ENCODE data around the gene PTTG2.

GRCh38 chr4:37960679-37961450 is 667 bp downstream of the PTTG2 start:
- no peak for TF ChIP-seq EGR1 (IDR thresholded peaks at IDR 0.05)
- TF ChIP-seq MAX (IDR thresholded peaks at IDR 0.05): no peak
- no peak for TF ChIP-seq EP300 (IDR thresholded peaks at IDR 0.05; ENCODE audit: borderline replicate concordance)
- TF ChIP-seq, protein P1, sequence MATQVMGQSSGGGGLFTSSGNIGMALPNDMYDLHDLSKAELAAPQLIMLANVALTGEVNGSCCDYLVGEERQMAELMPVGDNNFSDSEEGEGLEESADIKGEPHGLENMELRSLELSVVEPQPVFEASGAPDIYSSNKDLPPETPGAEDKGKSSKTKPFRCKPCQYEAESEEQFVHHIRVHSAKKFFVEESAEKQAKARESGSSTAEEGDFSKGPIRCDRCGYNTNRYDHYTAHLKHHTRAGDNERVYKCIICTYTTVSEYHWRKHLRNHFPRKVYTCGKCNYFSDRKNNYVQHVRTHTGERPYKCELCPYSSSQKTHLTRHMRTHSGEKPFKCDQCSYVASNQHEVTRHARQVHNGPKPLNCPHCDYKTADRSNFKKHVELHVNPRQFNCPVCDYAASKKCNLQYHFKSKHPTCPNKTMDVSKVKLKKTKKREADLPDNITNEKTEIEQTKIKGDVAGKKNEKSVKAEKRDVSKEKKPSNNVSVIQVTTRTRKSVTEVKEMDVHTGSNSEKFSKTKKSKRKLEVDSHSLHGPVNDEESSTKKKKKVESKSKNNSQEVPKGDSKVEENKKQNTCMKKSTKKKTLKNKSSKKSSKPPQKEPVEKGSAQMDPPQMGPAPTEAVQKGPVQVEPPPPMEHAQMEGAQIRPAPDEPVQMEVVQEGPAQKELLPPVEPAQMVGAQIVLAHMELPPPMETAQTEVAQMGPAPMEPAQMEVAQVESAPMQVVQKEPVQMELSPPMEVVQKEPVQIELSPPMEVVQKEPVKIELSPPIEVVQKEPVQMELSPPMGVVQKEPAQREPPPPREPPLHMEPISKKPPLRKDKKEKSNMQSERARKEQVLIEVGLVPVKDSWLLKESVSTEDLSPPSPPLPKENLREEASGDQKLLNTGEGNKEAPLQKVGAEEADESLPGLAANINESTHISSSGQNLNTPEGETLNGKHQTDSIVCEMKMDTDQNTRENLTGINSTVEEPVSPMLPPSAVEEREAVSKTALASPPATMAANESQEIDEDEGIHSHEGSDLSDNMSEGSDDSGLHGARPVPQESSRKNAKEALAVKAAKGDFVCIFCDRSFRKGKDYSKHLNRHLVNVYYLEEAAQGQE (IDR thresholded peaks at IDR 0.05; ENCODE audit: low read depth): no peak
